HG03280 (cell line): ENCODE results near the gene LECT2.

ENCODE experiments used
- ATAC-seq: cut with Tn5 transposase; IDR thresholded peaks from one replicate; pipeline ENCODE4 v1.9.1; 2021; ENCODE audit warnings: mild to moderate bottlenecking, moderate library complexity; ENCODE audit not compliant: unreplicated experiment

LECT2 gene

GRCh38 chr5:135941711-135942110, 13.1 kb downstream of the LECT2 start:
- ATAC-seq, result no peak

GRCh38 chr5:135937245-135937911, 17.4 kb downstream of the LECT2 start:
- ATAC-seq, result no peak

GRCh38 chr5:135934939-135935338, 19.8 kb downstream of the LECT2 start:
- no peak for ATAC-seq

GRCh38 chr5:135930949-135931295, 23.9 kb downstream of the LECT2 start:
- no peak for ATAC-seq

GRCh38 chr5:135930029-135930948, 24.5 kb downstream of the LECT2 start:
- ATAC-seq, result no peak

- ATAC-seq, result no peak
Observed at GRCh38 chr5:135921388-135921787, 33.4 kb downstream of the LECT2 start.

- ATAC-seq, result no peak
Observed at GRCh38 chr5:135920199-135920598, 34.6 kb downstream of the LECT2 start.

- no peak for ATAC-seq
Observed at GRCh38 chr5:135916638-135917263, 38.0 kb downstream of the LECT2 start.

- no peak for ATAC-seq
Observed at GRCh38 chr5:135915466-135916001, 39.2 kb downstream of the LECT2 start.

- no peak for ATAC-seq
Observed at GRCh38 chr5:135913713-135914626, 40.8 kb downstream of the LECT2 start.

- ATAC-seq, result no peak
Observed at GRCh38 chr5:135905144-135905543, 49.6 kb downstream of the LECT2 start.

- ATAC-seq, result no peak
Observed at GRCh38 chr5:135901633-135902032, 53.1 kb downstream of the LECT2 start.

- no peak for ATAC-seq
Observed at GRCh38 chr5:135900276-135900675, 54.5 kb downstream of the LECT2 start.

- ATAC-seq, result no peak
Observed at GRCh38 chr5:135898651-135899050, 56.1 kb downstream of the LECT2 start.
